GM21619 (cell line): ENCODE measurements around the gene PSMB7.

Experiments used
- ATAC-seq: cut with Tn5 transposase; IDR thresholded peaks from one replicate; pipeline ENCODE4 v1.9.1; 2021; ENCODE audit not compliant: unreplicated experiment

The PSMB7 gene

DNA sequence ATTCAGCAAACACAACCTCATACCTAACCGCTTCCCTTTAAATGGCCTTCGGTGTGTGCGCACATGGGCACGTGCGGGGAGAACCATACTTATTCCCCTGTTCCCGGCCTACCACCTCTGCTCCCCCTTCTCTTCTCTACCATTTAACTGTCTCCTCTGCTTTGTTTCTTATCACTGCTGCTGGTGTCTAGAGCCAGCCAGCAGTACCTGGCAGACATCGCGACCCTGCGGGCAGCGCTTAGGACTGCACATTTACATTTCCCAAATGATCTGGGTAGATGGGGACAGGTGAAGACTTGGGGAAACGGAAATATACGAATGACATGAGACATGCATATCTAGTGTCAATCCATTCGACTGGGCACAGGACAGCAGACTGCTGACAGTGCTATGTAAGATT, 56.6 kb downstream of the PSMB7 start:
- ATAC-seq = no peak

DNA sequence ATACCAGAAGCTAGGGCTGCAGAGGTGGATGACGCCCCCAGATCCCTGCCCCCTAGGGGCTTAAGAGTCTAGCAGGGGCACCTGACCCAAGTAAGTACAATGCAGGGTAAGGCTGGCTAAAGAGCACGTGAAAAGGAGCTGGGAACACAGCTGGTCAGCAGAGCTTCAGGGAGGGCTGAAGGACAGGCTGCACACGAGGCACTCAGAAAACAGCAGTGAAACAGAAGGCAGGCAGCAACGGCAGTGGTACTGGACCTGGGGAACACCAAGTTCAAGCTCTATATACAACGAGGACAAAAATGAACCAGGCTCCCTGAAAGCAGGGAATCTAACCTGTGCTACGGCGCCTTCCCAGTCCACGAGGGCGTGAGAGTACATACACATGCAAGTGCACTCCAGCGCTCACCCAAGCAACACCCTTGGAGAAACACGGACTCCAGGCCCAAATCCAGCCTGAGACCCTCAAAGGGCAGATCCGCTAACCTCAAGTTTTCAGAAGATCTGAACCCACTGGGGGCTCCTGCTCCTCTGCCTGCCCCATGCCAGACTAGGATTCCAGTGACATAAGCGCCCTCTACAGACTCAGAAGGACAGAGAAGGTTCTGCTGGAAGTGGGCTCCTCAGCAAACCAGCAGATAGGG, 57.4 kb downstream of the PSMB7 start:
- no peak for ATAC-seq

DNA sequence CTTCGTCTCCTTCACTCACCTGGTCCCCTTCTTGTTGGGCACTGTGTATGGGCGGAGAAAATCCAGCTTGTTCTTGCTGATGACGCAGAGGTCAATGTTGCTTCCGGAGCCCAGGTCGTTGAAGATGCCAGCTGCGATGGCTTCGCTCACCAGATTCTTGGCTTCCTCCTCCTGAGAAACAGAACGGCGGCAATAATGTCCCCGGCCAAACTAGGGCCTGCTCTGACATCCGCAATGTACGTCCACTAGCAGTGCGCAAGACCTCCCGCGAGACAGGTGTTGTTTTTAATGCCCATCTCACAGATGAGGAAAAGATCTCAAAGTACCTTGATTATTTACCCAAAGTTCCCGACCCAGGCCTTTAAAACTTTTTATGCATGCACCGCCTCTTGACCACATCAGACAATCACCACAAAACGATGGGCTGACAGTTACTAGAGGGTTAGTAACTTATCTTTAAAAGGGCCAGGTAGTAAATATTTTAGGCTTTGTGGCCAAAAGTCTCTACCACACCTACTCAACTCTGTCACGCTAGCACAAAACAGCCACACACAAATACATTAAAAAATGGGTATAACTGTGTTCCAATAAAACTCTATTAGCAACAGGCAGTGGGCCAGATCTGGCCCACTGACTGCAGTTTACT, 58.4 kb downstream of the PSMB7 start:
- no peak for ATAC-seq

DNA sequence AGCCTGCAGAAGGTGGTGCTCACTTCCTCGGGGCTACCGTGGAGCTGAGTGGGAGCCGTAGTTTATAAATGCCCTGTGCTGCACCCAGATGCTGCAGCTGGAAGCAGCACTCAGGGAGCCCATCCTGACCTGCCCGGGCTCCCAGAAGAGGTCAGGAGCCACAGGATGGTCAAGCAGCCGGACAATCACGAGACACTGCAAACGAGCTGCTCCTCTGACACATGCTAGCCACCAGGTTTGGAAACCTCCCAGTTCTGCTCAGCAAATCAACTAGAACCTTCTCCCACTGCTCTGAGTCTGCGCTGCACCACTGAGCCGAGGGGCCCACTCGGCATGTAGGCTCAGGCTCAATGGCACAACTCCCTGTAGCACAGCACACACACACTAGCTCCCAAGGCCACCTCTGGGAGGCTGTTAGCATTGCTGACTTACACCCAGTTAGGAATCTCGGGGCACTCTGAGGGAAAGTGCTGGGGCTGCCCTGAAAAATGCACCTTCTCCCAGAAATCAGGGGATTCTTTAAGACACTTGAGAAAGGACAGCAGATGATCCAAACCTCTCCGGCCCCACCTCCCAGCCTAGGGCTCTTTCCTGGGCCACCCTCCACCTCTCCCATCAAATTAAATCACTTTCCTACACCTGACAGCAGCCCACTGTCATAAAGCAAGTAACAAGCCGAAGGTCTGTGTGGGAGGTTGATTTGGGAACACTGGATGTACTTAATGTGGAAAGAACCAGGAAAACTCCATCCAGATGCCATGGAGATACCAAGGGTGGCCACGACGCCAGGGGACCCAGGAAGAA, 59.1 kb downstream of the PSMB7 start:
- ATAC-seq = no peak

DNA sequence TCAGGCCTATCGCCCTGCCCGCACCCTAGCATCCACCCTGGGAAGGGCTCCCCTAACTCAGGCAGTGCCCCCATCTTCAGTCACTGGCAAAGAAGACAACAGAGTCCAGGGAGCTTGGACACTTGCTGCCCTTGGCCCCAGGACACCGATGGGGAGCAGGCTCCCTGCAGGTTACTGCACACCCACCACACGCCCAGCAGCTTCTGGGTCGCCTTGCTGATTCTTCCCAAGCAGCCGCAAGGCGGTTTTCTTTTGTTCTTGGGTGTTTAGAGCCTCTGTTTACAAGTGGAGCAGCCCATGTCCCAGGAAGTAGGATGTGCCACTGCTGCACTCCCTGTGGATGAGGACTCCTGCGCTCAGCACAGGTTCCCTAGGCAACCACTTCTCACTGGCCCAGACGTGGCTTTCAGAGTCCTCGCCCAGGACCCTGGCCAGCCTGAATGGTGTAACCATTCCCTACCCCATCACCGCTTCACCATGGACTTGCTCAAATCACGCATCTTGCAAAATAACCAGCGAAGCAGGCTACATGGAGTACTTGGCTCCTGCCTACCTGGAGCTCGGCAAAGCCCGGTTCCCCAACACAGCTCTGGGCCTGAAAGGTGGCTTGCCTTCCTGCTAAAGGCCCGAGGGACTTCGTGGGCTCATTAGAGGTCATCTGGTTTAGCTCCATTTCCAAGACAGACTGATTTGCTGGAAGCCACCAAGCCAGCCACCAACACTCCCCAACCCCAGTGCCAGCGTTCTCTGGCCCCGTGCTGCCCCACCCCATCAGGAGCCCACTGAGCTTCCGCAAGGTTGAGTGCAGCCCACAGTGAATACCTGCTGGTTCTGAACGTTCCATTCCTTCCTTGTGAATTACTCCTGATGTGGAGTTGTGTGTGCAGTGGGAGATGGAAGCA, 60.0 kb downstream of the PSMB7 start:
- ATAC-seq = no peak

DNA sequence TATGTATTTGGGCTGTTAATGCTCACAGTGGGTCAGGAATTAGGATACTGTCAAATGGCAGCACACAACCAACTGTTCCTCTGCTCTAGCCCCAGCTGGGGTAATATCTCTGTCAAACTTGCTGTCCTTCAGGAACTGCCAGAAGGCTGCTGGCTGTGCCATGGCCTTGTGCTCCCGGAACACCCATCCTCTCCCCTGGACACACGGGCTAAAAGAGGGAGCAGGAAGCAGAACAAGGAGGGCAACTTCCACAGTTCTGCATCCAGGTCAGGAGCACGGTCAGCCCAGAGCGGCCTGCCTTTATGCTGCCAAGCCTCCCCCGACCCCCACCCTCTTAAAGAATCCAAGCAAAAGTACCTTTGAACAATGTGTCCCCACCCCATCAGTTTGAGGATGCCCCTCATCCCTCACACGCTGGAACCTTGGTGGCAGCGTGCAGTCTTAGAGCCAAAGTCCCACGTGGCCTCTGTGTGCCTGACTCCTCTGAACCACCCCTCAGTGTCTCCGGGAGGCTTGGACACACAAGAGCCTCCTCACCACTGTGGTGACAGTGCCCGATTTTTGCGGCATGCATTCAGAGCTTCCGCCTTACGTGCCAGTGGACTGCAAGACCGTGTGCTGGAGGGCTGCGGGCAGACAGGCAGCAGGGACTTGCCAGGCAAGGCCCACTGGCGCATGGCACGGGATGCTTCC, 60.8 kb downstream of the PSMB7 start:
- no peak for ATAC-seq

DNA sequence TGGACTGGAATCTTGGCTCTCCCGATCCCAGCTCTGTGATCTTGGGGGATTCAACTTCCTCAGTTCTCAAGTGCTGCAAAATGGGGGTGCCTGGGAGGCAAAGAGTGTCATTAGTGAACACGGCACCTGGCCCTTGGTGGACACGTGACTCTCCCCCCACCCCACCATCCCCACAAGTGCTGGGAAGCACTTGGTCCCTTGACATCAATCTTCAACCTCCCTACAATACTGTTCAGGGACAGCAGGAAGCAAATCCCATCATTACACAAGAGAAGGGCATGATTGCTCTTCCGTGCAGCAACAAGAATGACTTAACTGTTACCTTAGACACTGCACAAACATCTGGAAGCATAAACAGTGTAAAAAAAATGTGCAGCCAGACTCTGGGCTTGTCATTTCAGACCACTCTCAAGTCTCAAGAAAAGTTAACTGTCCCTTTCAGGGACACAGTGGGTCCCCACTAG, 61.4 kb downstream of the PSMB7 start:
- ATAC-seq = no peak

DNA sequence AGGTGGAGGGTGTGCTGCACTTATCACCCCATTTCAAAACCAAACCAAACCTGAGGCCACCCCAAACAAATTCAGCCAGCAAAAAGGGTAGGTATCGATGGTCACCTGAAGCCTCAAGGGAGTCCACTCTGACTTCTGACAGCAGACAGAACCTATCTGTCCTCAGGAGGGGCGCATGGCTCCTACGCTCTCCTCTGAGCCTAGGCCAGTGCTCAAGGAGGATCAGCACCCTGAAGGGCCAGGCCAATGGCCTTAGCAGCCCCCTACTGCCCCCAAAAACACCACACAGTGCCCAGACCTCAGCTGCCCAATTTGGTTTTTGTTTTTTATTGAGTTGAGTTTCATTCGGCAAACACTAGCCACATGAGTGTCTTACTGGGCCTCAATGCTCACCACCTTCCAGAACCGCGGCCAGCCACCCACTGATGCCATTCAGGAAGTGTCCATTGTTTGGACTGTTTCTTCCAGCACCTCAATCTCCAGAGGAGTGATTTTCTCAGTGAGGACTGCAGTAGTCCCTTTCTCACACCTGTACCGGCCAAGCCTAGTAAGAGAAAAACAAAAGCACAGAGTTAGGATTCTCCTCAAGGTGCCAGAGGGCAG, 62.0 kb downstream of the PSMB7 start:
- ATAC-seq = no peak

DNA sequence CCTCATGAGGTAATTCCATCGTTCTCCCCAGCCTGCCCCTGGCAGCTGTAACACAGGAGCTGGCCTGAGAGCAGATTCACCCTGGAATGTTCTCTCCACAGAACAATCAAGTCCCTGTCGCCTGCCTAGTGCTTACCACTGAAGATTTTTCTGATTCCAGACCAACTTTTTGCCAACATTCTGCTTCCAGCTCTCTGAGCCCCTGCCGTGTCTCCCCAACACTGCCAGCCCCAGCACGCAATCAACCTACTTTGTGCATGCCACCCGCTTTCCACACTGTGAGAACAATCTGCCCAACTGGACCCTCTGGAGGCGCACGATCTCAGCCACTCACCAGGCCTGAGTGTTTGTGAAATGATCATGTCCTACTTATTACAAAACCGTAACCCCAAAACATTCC, 62.6 kb downstream of the PSMB7 start:
- ATAC-seq = no peak

DNA sequence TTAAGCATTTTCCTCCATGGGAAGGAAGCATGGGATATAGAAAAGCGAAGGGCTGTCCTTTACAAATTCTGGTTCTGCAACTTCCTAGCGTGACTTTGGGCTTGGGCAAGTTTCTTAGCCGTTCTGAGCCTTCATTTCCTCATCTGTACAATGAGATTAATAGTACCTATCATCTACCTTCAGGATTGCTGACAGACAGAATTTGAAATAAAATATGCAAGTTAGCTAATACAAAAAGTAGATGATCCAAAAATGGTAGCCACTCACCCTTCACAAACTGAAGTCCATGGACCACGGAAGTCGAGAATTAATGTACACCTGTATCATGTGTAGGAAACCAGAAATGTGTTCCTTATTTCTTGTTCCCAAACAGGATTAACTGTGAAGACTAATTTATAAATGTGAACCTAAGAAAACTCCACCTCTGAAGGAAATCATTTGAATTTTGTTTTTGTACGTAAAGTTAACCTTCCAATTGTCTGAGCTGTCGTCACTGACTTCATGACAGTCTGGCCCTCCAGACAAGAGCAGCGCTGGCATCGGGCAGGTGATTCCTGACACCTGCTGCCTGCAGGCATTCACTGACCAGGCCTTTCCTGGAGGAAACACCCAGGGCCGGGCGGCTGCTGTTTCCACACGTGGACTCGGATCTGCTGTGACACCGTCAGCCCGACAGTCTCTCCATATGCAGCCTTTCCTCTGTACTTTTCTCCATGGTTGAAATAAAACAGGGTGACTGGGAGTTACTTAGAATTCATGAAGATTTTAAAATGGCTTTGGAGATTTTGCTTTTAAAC, 63.4 kb downstream of the PSMB7 start:
- no peak for ATAC-seq

DNA sequence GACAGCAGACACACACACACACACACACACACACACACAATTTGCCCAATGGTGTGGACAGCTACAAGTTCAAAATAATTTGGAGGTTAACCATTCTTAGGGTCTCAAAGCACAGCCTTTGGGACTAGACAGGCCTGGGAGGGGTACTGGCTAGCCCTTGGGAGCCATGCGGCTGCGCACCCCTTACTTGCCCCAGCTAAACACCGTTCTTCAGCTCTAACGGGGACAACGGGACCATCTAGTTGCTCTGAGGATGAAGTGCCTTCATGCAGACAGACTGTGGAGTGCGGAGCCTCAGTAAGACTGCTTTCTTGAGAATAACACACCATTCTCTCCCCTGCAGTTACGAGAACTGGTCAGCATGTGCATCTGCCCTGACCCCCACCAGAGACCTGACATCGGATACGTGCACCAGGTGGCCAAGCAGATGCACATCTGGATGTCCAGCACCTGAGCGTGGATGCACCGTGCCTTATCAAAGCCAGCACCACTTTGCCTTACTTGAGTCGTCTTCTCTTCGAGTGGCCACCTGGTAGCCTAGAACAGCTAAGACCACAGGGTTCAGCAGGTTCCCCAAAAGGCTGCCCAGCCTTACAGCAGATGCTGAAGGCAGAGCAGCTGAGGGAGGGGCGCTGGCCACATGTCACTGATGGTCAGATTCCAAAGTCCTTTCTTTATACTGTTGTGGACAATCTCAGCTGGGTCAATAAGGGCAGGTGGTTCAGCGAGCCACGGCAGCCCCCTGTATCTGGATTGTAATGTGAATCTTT, 64.6 kb downstream of the PSMB7 start:
- ATAC-seq = no peak

DNA sequence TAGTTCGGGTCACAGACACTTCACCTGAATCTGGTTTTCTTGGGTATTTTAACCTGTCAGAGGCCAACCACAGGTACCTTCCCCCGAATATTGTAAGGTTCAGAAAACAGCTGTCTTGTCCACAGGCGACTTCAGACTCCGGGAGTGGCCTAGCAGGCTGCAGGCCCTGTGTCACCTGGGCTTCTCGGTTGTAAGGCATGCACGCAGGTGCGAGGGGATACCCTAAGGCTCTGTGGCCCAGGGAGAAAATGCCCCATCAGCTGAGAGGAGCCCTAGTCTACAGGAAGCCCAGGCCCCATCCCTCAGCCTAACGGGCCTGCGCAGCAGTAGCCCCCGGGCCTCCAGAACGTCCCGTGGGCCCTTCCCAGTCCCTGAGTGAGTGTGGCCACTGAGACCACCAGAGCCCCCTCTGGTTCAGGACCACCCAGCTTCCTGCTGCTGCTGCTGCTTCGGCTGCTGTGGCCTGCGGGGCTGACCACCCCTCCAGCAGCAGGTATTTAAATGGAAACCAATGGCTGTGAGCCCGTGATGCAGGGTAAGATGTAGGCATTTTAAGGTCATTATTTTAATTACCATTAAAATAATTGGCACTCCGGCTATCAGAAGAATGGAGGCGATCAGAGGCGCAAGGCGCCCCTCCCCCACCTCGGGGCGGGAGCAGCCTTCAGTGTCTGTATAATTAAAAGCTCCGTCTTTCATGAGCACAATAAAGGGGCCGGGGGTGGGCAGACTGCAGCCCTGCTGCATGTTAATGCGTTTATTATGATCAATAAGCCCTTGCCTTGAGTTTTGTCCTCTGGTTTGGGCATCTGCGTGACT, 65.4 kb downstream of the PSMB7 start:
- ATAC-seq = no peak

DNA sequence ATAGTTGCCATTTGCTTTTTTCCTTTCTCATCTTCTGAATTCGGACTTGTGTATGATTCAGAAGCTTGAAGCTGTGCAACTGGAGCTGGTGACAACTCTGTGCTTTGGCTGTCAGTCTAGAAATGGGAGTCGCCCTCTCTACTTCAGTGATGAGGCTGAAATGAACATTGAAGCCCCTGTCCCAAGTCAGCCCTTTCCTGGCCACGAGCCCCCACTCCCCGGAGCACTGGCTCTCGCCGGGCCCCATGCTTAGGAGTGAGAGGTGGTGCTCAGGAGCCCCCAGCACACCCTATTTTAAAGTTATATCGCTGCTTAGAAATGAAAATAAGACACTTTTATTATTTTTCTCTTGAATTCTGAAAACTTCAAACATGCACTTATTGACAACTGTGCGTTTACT, 66.0 kb downstream of the PSMB7 start:
- no peak for ATAC-seq

DNA sequence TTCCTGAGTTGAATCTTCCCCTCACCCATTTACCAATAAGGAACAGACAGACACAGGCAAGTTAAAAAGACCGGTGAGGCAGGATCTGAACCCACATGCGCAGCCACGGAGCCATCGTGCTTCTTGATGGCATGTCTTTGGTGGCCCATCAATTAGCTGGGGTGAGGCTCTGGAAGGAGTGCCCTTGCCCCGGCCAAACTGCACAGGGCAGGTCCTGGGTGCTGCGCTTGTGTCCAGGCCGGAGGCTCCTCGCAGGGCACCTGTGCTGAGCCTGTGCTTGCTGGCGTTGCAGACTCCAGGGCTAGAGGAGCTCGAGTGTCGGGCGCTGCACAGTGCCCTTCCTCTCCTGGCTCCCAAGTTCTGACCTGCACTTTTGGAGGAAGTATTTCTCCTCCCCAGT, 66.4 kb downstream of the PSMB7 start:
- ATAC-seq = no peak

DNA sequence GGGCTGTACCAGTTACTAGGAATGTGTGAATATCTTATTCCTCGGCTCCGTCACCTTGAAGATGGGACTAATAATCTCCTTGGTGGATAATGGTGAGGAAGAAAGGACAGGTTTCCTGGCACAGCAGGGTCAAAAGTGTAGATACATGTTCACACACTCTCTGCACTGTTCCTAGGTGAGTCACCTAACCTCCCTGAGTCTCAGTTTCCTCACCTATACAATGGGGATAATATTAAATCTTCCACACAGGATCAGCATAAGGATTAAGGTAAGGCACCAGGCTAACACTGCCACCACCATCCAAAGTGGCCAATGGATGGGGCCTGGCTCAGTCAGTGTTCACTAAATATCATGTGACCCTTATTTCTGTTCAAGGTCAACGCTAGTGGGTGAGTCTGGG, 66.9 kb downstream of the PSMB7 start:
- no peak for ATAC-seq

DNA sequence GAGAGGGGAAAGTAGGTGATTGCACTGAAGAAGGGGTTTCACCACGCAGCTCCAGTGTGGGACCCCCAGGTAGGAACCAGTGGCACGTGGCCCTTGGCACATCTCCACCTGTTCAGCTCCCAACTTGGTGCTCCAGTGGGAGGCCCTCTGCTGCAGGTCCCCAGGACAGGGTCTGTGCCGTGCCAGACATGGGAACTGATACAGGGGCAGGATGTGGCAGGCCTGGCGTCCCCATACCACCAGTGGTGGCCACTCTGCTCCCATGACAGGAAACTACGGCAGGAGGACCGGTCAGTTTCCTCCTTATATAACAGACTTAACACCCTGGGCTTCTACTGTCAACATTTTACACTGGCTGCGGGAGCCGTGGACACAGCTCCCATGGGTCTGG, 67.3 kb downstream of the PSMB7 start:
- ATAC-seq = no peak

DNA sequence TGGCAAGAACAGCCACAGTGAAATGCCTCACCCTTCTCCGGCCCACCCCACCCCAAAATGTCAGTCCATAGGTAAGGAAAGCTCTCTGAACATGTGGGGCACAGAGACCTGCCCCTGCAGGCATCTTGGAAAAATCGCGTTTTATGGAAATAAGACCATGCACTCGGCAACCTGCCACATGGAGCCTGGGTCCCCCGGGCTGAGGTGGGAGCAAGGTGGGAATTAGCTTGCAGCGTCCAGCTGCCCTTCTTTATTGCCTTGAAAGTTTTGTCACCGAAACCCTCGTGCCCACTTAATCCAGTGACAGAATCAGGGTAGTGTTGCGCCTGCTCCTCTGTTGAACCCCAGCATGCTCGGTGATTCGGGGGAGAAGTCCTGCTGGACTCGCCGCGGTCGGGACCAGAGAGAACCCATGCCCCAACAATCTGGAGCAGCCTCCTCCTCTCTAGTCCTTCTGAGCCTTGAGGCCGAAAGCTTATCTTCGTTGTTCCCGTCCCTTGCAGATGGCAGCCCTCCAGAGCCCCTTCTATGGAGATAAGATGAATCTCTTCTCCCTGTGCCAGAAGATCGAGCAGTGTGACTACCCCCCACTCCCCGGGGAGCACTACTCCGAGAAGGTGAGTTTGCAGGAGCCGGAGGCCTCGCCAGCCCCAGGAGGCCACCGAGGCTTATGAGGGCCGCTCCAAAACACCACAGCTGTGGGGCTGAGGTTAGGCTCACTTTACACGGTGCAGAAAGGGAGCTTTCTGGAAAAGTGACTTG, 67.9 kb downstream of the PSMB7 start:
- ATAC-seq = no peak
